HG02973 (cell line): ENCODE data around the gene BATF3.

Source experiments
- ATAC-seq: cut with Tn5 transposase; IDR thresholded peaks from one replicate; pipeline ENCODE4 v1.9.1; 2021; ENCODE audit warnings: moderate library complexity; ENCODE audit not compliant: unreplicated experiment

Gene BATF3

GRCh38 chr1:212638492-212639151 is 61.0 kb downstream of the BATF3 start:
- no peak for ATAC-seq

GRCh38 chr1:212637902-212638301 is 61.7 kb downstream of the BATF3 start:
- ATAC-seq = no peak
